Psoas muscle (tissue), 8 donors: Measurements from ENCODE around the gene PARVA. TPM values are rescaled to one million over a fixed set of nuclear protein-coding genes. Genes with fewer than 3 reads are reported as not detected.
A peak's percentile ranks its signal among the peaks of the same experiment; 100 is the strongest.

Source experiments
- ATAC-seq, 4 donors: fragments of 200-7000 bp; cut with Tn5 transposase; one replicate each; pipeline ENCODE4 v1.9.1; 2020; ENCODE audit warnings: moderate library complexity in 3 of 4, mild to moderate bottlenecking in 2 of 4
- DNase-seq, 2 donors: peaks; one replicate each; pipeline ENCODE4 v3.0.0-alpha.2; 2020
- H3K27ac ChIP-seq: fragments of 200-600 bp; one replicate; pipeline ENCODE4 v1.8.0; 2022
- H3K27me3 ChIP-seq, 3 donors: fragments of 200-600 bp in 1 of 3; one replicate each; pipeline versions ENCODE4 v1.6.1 to v1.8.0; 2013 to 2022; ENCODE audit warnings: low read length in 2 of 3, mild to moderate bottlenecking in 2 of 3, moderate library complexity in 1 of 3; ENCODE audit not compliant: insufficient read depth in 3 of 3
- H3K36me3 ChIP-seq, 2 donors: fragments of 200-600 bp in 1 of 2; one replicate each; pipeline versions ENCODE4 v1.6.1 to v1.8.0; 2013 to 2022; ENCODE audit warnings: low read depth in 1 of 2, mild to moderate bottlenecking in 1 of 2, moderate library complexity in 1 of 2; ENCODE audit not compliant: insufficient read depth in 1 of 2
- H3K4me1 ChIP-seq: fragments of 200-600 bp; one replicate; pipeline ENCODE4 v1.8.0; 2022
- H3K4me3 ChIP-seq: fragments of 200-600 bp; one replicate; pipeline ENCODE4 v1.8.0; 2022; ENCODE audit warnings: mild to moderate bottlenecking
- H3K9me3 ChIP-seq: fragments of 200-600 bp; one replicate; pipeline ENCODE4 v1.8.0; 2022
- WGBS, 3 donors: extraction: QIAGEN DNeasy Blood & Tissue Kit; methylation state at CpG; one replicate each; pipeline versions ENCODE4 v1.1.6 to v1.1.7; 2013; 5-methylcytosine and 5-hydroxymethylcytosine counted together
- intact Hi-C, 2 donors: fragments of 100-400 bp; cut with DNase I; formaldehyde crosslinking; loops; one replicate each; pipeline versions ENCODE4 v1.11.0 to v1.14.2; 2022
- polyA plus RNA-seq, 3 donors: library from polyadenylated mRNA; stranded (reverse); fragments of 200-250 nt; gene quantifications; one replicate each; pipeline ENCODE4 v1.2.3, GENCODE V29; 2013
- total RNA-seq, 4 donors: library from RNA; stranded (reverse); fragmentation: NEBNext Ultra II Directional in 2 of 4; extraction: Animal tissue kit (Norgen Biotek cat#: 25700) in 2 of 4; gene quantifications; one replicate each; pipeline versions ENCODE4 v1.2.1 to v1.2.4, GENCODE V29; 2021 to 2023
- TF ChIP-seq, protein P1 (sequence below): fragments of 200-600 bp; IDR thresholded peaks from one replicate; pipeline ENCODE4 v1.8.0; 2022; ENCODE audit warnings: antibody characterized with exemption
- donor health status: healthy with polysubstance abuse.
- donor health status: DM: no; HTN: no; CAD: no; lungs with moderate emphysema.
- donor health status: Bipolar disorder and iron deficiency.
- donor health status: healthy.
- donor health status: DM: yes; HTN: yes; CAD: no.
- donor health status: DM: no; HTN: no; CAD: no.
- donor health status: DM: no; HTN: no; CAD: no.
- donor health status: DM: yes; HTN: yes; CAD: no.

Gene PARVA
- total and polyA plus RNA-seq, 7 donors, result 4.4 to 22.7 (median 8.5) TPM

DNA sequence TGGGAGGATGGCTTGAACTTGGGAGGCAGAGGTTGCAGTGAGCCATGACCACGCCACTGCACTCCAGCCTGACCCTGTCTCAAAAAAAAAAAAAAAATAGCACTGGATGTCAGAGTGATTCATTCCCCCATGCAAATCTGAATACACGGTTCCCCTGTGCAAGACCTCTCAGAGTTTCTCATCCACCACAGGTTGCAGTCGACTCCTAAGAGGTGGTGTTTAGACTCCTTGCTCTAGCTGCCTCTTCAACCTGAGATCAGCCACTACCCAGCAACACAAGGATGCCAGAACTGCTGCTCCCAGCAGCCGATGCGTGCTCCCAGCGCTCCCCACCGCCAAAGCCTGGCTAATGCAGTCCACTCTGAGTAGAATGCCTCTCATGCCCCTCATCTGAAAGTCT lies 97.5 kb downstream of the PARVA start:
- no peak overlapping the region for H3K4me3 ChIP-seq
- intact Hi-C loops, result no loop called here
- peaks cover 3 to 23% of the 10 kb centered on the region in 2 donors for H3K36me3 ChIP-seq
- TF ChIP-seq, protein P1, sequence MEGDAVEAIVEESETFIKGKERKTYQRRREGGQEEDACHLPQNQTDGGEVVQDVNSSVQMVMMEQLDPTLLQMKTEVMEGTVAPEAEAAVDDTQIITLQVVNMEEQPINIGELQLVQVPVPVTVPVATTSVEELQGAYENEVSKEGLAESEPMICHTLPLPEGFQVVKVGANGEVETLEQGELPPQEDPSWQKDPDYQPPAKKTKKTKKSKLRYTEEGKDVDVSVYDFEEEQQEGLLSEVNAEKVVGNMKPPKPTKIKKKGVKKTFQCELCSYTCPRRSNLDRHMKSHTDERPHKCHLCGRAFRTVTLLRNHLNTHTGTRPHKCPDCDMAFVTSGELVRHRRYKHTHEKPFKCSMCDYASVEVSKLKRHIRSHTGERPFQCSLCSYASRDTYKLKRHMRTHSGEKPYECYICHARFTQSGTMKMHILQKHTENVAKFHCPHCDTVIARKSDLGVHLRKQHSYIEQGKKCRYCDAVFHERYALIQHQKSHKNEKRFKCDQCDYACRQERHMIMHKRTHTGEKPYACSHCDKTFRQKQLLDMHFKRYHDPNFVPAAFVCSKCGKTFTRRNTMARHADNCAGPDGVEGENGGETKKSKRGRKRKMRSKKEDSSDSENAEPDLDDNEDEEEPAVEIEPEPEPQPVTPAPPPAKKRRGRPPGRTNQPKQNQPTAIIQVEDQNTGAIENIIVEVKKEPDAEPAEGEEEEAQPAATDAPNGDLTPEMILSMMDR, result no peak
- H3K4me1 ChIP-seq, result no peaks in the 10 kb centered on the region
- no peak for ATAC-seq
- no peaks in the 10 kb centered on the region for H3K27me3 ChIP-seq
- DNase-seq, result no peak
- H3K9me3 ChIP-seq, result no peaks in the 10 kb centered on the region
- 91 to 95% (median 93%) methylated on average over 7 of the region's 7 CpGs for WGBS, 3 donors
- H3K27ac ChIP-seq, result no peak overlapping the region

DNA sequence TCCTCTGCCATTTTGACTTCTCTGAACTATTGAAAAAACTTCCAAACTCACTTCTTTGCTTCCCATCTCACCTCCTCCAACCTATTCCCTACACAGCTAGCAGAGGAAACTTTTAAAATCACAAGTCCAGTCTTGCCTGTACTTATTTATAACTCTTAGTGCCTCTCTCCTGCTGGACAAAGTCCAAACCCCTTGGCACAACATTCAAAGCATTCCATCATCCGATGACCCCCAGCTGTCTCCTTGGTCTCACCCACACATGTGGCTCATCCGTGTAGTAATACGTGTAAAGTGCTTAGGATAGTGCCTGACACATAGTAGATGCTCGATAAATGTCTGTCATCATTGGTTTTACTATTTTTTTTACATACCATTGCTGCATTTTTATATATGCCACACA lies 101.4 kb downstream of the PARVA start:
- Histone ChIP-seq H3K4me1 (peaks cover 9% of the 10 kb centered on the region), H3K36me3 (peaks cover 3 to 23% of the 10 kb centered on the region in 2 donors), H3K27me3 (no peaks in the 10 kb centered on the region), H3K9me3 (no peaks in the 10 kb centered on the region), H3K27ac (no peak overlapping the region), H3K4me3 (no peak overlapping the region)
- TF ChIP-seq, protein P1, result no peak
- DNase-seq, result no peak
- intact Hi-C loops, result no loop called here
- ATAC-seq, result peak in 3 of 4 donors; percentile 50 to 73 (median 63)
- WGBS, 3 donors, result 36 to 47% (median 44%) methylated on average over 4 of the region's 4 CpGs

- no peak overlapping the region for H3K27ac ChIP-seq
- H3K4me1 ChIP-seq, result peaks cover 13% of the 10 kb centered on the region
- WGBS, 3 donors, result 90 to 93% (median 92%) methylated on average over 4 of the region's 4 CpGs
- H3K27me3 ChIP-seq, result no peaks in the 10 kb centered on the region
- H3K9me3 ChIP-seq, result no peaks in the 10 kb centered on the region
- peaks cover 3 to 20% of the 10 kb centered on the region in 2 donors for H3K36me3 ChIP-seq
- TF ChIP-seq, protein P1, result no peak
- no peak overlapping the region for H3K4me3 ChIP-seq
- intact Hi-C loops, result no loop called here
- ATAC-seq (no peak), DNase-seq (no peak)
Measured at GRCh38 chr11:12480401-12480800, 103.0 kb downstream of the PARVA start.

- intact Hi-C loops, result no loop called here
- 36 to 56% (median 48%) methylated on average over 2 of the region's 2 CpGs for WGBS, 3 donors
- Histone ChIP-seq H3K9me3 (no peaks in the 10 kb centered on the region), H3K27me3 (no peaks in the 10 kb centered on the region), H3K36me3 (peaks cover 3 to 7% of the 10 kb centered on the region in 2 donors), H3K4me1 (peaks cover 13% of the 10 kb centered on the region), H3K4me3 (no peak overlapping the region), H3K27ac (peak overlapping the region; percentile 54)
- DNase-seq (no peak), ATAC-seq (peak; percentile 49 to 84 (median 72))
- TF ChIP-seq, protein P1, result no peak
Measured at GRCh38 chr11:12482839-12483238, 105.5 kb downstream of the PARVA start.

DNA sequence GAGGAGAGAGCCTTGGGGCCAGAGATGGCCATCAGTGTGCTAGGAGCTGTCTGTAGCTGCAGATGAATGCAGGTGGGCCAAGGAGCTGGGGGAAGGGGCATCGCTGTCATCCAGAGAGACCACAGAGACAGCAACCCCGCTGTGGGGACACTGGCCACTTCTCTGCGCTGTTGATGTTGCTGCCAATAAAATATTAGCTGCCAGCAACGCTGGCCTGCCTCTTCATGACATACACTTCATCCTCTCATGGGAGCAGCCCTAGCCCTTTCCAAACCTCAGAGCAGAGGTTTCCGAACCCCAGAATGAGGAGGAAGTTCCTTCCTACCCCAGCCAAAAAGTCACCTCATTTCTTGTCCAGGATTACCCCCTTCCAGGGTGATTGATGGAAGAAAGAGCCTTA lies 106.2 kb downstream of the PARVA start:
- peak overlapping the region; percentile 54 for H3K27ac ChIP-seq
- peak in 2 of 4 donors; percentile 17 to 19 for ATAC-seq

More for the DNA sequence above, 106.2 kb downstream of the PARVA start:
- no peak overlapping the region for H3K4me3 ChIP-seq
- TF ChIP-seq, protein P1, result no peak
- intact Hi-C loops, result no loop called here
- DNase-seq, result no peak
- H3K27me3 ChIP-seq, result no peaks in the 10 kb centered on the region
- peaks cover 13% of the 10 kb centered on the region for H3K4me1 ChIP-seq
- peaks cover 0 to 6% of the 10 kb centered on the region in 2 donors for H3K36me3 ChIP-seq
- WGBS, 3 donors, result 52 to 73% (median 65%) methylated on average over 5 of the region's 5 CpGs
- H3K9me3 ChIP-seq, result peaks cover 4% of the 10 kb centered on the region
